Breast epithelium (tissue), 4 donors: ENCODE results near the gene FOXI1. TPM values are rescaled to one million over a fixed set of nuclear protein-coding genes. Genes with fewer than 3 reads are reported as not detected.
"Not testable (repeated sequence)": the region's sequence is repeated elsewhere in the genome, so short reads cannot be mapped to it uniquely, and the experiment has no call there.

Experiments
- DNase-seq, 2 donors: peaks; one replicate each; pipeline ENCODE4 v3.0.0-alpha.2; 2019; ENCODE audit warnings: low spot score in 2 of 2
- H3K27ac ChIP-seq, 2 donors: fragments of 200-600 bp; sonication (generic) in 1 of 2; one replicate each; pipeline ENCODE4 v1.5.1; 2016 to 2019; ENCODE audit warnings: mild to moderate bottlenecking in 1 of 2
- H3K27me3 ChIP-seq, 2 donors: fragments of 200-600 bp; sonication (generic) in 1 of 2; one replicate each; pipeline versions ENCODE4 v1.5.1 to v1.6.0; 2017 to 2019; ENCODE audit warnings: control low read depth in 1 of 2, mild to moderate bottlenecking in 1 of 2
- H3K36me3 ChIP-seq: fragments of 200-600 bp; one replicate; pipeline ENCODE4 v1.5.1; 2019
- H3K4me1 ChIP-seq, 2 donors: fragments of 200-600 bp; sonication (generic); one replicate each; pipeline ENCODE4 v1.5.1; 2016 to 2019; ENCODE audit warnings: control low read depth in 1 of 2
- H3K4me3 ChIP-seq, 3 donors: fragments of 200-600 bp; sonication (generic); 1 replicate in 2 of 3; 2 replicates in 1 of 3; pipeline ENCODE4 v1.5.1; 2016 to 2019; ENCODE audit warnings: mild to moderate bottlenecking in 3 of 3, moderate library complexity in 2 of 3
- H3K9me3 ChIP-seq, 2 donors: fragments of 200-600 bp; sonication (generic) in 1 of 2; one replicate each; pipeline ENCODE4 v1.5.1; 2016 to 2019; ENCODE audit warnings: control low read depth in 1 of 2
- CTCF ChIP-seq, 3 donors: fragments of 450-650 bp; IDR thresholded peaks; one replicate each; pipeline ENCODE4 v1.5.1; 2016 to 2017; ENCODE audit warnings: antibody characterized with exemption in 3 of 3, mild to moderate bottlenecking in 3 of 3, moderate library complexity in 3 of 3
- POLR2A ChIP-seq: fragments of 450-650 bp; IDR thresholded peaks from one replicate; pipeline ENCODE4 v1.6.1; 2016; ENCODE audit warnings: antibody characterized with exemption, mild to moderate bottlenecking, moderate library complexity
- POLR2AphosphoS5 ChIP-seq, 3 donors: sonication (generic); formaldehyde crosslinking; IDR thresholded peaks; one replicate each; pipeline ENCODE4 v1.6.1; 2017; ENCODE audit warnings: antibody characterized with exemption in 3 of 3
- intact Hi-C: fragments of 100-400 bp; cut with DNase I; formaldehyde crosslinking; loops from one replicate; pipeline ENCODE4 v1.15.1; 2023; ENCODE audit warnings: low total_unique reads
- total RNA-seq, 3 donors: library from RNA; depleted of rRNA; stranded (reverse); fragments of >200 nt; gene quantifications; one replicate each; pipeline ENCODE4 v1.1.0, GENCODE V29; 2016

FOXI1 gene
- total RNA-seq, 3 donors from 2014 or later = 1.3 to 7.9 TPM; not detected in 1

GRCh38 chr5:170139786-170140335, 34.2 kb downstream of the FOXI1 start:
- no peak overlapping the region for H3K27ac ChIP-seq
- no peak overlapping the region for H3K4me3 ChIP-seq
- H3K27me3 ChIP-seq = no peaks in the 10 kb centered on the region
- H3K36me3 ChIP-seq = no peaks in the 10 kb centered on the region
- peaks cover 0 to 3% of the 10 kb centered on the region in 2 donors for H3K4me1 ChIP-seq
- DNase-seq = no peak
- intact Hi-C loops = no loop called here
- no peak for TF ChIP-seq CTCF (IDR thresholded peaks at IDR 0.05)
- no peak for TF ChIP-seq POLR2AphosphoS5 (IDR thresholded peaks at IDR 0.05)
- TF ChIP-seq POLR2A = no peak
- H3K9me3 ChIP-seq = no peaks in the 10 kb centered on the region

- DNase-seq = peak in 1 of 2 donors; percentile 64
- intact Hi-C loops, H3K9me3 ChIP-seq, H3K27ac ChIP-seq, H3K27me3 ChIP-seq, H3K36me3 ChIP-seq, H3K4me1 ChIP-seq, H3K4me3 ChIP-seq: not testable (repeated sequence)
Measured at GRCh38 chr5:170141196-170141595, 35.5 kb downstream of the FOXI1 start.

GRCh38 chr5:170141636-170142035, 35.9 kb downstream of the FOXI1 start:
- intact Hi-C loops = no loop called here
- DNase-seq = no peak

GRCh38 chr5:170142196-170142595, 36.5 kb downstream of the FOXI1 start:
- H3K4me3 ChIP-seq = no peak overlapping the region

More at GRCh38 chr5:170141636-170142035, 35.9 kb downstream of the FOXI1 start:
- TF ChIP-seq POLR2A (no peak), CTCF (IDR thresholded peaks at IDR 0.05) (no peak), POLR2AphosphoS5 (IDR thresholded peaks at IDR 0.05) (no peak)
- H3K9me3 ChIP-seq = no peaks in the 10 kb centered on the region
- peaks cover 0 to 3% of the 10 kb centered on the region in 2 donors for H3K4me1 ChIP-seq
- H3K27ac ChIP-seq = no peak overlapping the region
- H3K27me3 ChIP-seq = no peaks in the 10 kb centered on the region
- H3K4me3 ChIP-seq = no peak overlapping the region
- H3K36me3 ChIP-seq = no peaks in the 10 kb centered on the region

GRCh38 chr5:170143091-170143490, 37.4 kb downstream of the FOXI1 start:
- Histone ChIP-seq H3K27ac (no peak overlapping the region), H3K4me3 (no peak overlapping the region), H3K9me3 (no peaks in the 10 kb centered on the region), H3K27me3 (no peaks in the 10 kb centered on the region), H3K36me3 (no peaks in the 10 kb centered on the region), H3K4me1 (peaks cover 0 to 3% of the 10 kb centered on the region in 2 donors)
- intact Hi-C loops = no loop called here
- no peak for DNase-seq
- TF ChIP-seq CTCF (IDR thresholded peaks at IDR 0.05) (no peak), POLR2AphosphoS5 (IDR thresholded peaks at IDR 0.05) (no peak), POLR2A (no peak)

More at GRCh38 chr5:170142196-170142595, 36.5 kb downstream of the FOXI1 start:
- H3K9me3 ChIP-seq = no peaks in the 10 kb centered on the region
- H3K4me1 ChIP-seq = peaks cover 0 to 3% of the 10 kb centered on the region in 2 donors
- intact Hi-C loops = no loop called here
- H3K36me3 ChIP-seq = no peaks in the 10 kb centered on the region
- H3K27ac ChIP-seq = no peak overlapping the region
- TF ChIP-seq POLR2AphosphoS5 (IDR thresholded peaks at IDR 0.05) = no peak
- TF ChIP-seq POLR2A = no peak
- TF ChIP-seq CTCF (IDR thresholded peaks at IDR 0.05) = no peak
- DNase-seq = no peak
- no peaks in the 10 kb centered on the region for H3K27me3 ChIP-seq

GRCh38 chr5:170143710-170144109, 38.0 kb downstream of the FOXI1 start:
- intact Hi-C loops = no loop called here
- Histone ChIP-seq H3K27ac (peak overlapping the region in 1 of 2 donors; percentile 74), H3K27me3 (no peaks in the 10 kb centered on the region), H3K4me1 (peaks cover 0 to 3% of the 10 kb centered on the region in 2 donors), H3K9me3 (no peaks in the 10 kb centered on the region), H3K36me3 (no peaks in the 10 kb centered on the region), H3K4me3 (no peak overlapping the region)
- DNase-seq = no peak
- TF ChIP-seq CTCF (IDR thresholded peaks at IDR 0.05) (no peak), POLR2AphosphoS5 (IDR thresholded peaks at IDR 0.05) (no peak), POLR2A (no peak)
